ENCODE data around the gene TBC1D8.
"Not testable (repeated sequence)": the region's sequence is repeated elsewhere in the genome, so short reads cannot be mapped to it uniquely, and the experiment has no call there.

TBC1D8 gene

GRCh38 chr2:101151146-101151858, at the start of gene TBC1D8:
TBC1D8 (minus strand) TSS chr2:101151382; CDS start chr2:101151253, 129 bp downstream.
- DNase-seq: peak; percentile 59

GRCh38 chr2:101200676-101201075, 49.5 kb upstream of the TBC1D8 start:
- no peak for DNase-seq

DNA sequence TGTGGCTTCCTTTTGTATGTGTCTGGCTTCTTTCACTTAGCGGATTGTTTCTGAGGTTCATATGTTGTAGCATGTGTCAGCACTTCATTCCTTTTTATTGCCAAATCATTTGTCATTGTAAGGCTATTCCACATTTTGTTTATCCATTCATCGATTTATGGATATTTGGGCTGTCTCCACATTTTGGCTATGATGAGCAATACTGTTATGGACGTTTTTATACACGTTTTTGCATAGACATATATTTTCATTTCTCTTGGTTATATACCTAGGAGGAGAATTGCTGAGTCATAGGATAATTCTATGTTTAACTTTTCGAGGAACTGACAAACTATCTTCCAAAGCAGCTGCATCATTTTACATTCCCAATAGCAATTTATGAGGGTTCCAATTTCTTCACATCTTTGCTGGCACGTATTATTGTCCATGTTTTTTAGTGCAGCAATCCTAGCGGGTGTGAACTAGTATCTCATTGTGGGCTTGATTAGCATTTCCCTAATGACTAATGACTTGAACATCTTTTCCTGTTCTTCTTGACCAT, 48.1 kb upstream of the TBC1D8 start:
- peak; percentile 22 for DNase-seq

DNA sequence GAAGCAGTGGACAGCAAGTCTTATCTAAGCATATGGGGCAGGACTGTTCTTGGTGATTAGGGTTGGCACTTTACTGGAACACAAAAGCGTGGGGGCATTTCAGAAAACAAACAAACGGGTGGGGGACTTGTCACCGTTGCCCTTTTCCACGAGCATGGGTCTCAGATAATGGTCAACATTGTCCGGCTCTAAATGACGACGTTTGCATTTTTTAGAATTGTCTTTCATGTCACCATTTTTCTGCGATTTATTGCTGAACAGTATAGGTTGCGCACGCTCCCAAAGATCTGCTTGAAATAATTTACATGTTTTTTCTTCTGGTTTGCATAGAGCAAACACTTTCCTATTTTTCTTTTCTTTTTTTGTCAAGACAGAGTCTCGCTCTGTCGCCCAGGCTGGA, 46.6 kb upstream of the TBC1D8 start:
- no peak for DNase-seq

DNA sequence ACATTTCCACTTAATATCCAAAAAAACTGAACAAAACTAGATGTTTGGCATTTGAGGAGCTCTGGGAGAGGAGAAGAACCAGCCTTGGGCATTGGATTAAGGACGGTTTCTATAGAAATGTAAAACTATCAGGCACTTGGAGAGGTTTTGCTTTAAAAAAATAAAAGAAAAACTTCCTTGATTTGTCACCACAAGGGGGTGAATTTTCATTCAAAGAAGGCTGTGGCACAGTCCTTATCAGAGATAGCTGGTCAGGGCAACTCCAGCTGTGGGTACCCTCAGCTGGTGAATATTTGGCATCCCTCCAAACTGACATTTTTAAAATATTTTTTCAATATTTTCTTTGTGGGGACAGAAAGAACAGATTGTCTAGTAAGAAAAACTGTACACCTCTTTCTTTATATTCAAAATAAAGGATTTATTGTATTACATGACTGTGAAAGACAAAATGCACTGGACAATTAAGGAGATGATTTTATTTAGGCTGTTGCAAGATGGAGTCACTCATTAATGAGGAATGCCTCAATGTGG, 46.1 kb upstream of the TBC1D8 start:
- DNase-seq: peak; percentile 52

DNA sequence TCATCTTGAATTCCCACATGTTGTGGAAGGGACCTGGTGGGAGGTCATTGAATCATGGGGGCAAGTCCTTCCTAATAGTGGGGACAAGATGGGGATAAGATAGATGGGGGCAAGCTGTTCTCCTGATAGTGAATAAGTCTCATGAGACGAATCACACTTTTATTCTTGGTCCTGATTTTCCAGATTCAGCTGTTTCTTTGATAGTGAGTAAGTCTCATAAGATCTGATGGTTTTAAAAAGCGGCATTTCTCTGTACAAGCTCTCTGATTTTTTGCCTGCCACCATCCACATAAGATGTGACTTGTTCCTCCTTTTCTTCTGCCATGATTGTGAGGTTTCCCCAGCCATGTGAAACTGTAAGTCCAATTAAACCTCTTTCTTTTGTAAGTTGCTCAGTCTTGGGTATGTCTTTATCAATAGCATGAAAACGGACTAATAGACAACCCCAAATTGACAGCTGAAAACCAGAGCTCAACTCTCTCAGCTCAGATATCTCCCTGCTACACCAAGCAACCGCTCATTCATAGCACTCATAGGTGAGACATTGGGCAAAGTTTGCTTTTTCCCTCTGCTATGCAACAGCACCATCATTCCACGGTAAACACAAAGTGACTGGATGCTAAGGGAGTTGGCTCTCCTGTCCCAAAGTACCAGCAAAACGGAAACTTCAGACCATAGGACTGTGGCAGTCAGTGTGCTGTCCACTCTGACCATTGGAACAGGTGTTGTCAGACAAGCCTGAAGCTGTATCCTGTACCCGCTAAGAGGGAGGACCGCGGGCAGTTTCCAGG, 44.9 kb upstream of the TBC1D8 start:
- no peak for DNase-seq

DNA sequence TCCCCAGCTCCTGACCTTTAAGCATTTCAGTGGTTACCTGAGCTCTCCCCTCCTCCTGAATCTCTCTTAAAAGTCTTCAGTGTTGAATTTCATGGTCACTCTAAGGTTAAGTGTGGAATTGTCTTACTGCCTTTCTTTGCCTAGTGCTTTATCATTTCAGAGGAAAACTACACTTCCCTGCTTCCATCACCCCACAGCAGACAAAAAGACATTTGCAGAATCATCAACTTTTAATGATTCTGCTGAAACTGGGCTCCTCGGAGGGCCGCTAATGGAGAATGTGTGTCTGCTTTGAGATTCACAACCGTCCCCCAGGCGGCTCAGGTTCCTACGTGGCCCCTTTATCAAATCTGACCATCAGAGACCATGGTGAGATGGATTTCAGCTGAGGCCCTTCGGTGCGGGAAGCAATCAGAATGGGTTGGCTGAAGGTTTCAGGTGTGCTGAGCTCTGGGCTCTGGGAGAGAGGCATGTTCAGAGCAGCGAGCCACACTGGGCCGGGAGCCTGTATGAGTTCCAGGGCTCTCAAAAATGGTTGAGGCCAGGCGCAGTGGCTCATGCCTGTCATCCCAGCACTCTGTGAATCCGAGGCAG, 41.9 kb upstream of the TBC1D8 start:
- DNase-seq: no peak

GRCh38 chr2:101190747-101191516, 39.8 kb upstream of the TBC1D8 start:
- no peak for DNase-seq

DNA sequence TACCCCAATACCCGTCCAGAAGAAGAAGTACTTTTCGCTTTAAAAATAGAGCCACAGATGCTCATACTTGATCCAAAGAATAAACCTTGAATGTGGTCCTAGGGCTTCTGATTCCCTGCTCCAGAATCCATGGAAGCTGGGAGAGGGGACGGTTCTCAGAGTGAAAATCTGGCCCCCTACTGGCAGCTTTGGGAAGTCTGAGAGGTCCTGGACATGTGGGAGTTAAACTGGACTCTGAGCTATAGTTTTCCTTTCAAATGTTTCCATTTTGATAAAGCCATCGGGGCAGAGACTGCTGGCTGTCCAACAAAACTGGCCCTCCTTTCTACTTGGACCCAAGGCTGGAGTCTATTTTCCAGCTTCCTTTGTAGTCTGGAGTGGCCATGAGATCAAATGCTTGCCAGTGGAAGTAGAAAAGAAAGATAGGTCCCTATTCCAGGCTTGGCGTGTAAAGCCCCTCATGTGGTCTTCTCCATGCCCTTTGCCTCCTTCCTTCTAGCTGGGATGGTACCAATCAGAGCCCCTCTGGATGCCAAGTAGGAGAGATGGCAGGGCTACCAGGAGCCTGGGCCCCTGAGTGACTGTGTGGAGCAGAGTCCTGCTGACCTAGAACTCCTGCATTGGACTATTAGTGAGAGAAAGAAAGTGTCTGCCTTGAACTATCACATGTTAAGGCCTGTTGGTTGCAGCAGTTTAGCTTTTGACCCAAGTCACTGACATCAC, 37.7 kb upstream of the TBC1D8 start:
- DNase-seq: no peak

GRCh38 chr2:101187131-101187530, 35.9 kb upstream of the TBC1D8 start:
- no peak for DNase-seq

GRCh38 chr2:101185656-101186055, 34.5 kb upstream of the TBC1D8 start:
- no peak for DNase-seq

GRCh38 chr2:101185085-101185484, 33.9 kb upstream of the TBC1D8 start:
- no peak for DNase-seq

GRCh38 chr2:101179982-101180381, 28.8 kb upstream of the TBC1D8 start:
- no peak for DNase-seq

- no peak for DNase-seq
Measured at GRCh38 chr2:101176803-101177202, 25.6 kb upstream of the TBC1D8 start.

GRCh38 chr2:101175991-101176390, 24.8 kb upstream of the TBC1D8 start:
- no peak for DNase-seq

DNA sequence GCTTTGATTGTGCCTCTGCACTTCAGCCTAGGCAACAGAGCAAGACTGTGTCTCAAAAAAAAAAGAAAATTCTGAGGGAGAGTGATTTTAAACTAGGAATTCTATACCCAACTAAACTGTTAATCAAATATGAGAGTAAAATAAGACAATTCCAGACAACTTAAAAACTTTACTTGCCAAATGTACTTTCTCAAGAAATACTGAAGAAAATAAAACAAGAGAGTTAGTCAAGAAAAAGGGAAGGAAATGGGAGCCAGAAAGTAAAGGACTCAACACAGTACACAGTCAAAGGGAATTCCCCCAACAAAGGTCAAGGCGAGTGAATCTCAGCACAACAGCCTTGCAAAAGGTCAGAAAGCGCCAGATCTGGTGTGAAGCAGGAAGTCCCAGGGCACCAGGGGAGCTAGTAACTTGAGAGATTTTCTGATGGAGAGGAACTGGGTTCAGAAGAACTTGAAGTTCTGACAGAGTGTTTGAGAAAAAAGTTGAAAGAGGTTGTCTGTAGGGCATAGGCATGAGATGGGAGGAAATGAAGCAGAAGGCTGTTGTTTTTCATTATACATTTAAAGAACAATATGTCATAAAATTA, 22.6 kb upstream of the TBC1D8 start:
- DNase-seq: no peak

DNA sequence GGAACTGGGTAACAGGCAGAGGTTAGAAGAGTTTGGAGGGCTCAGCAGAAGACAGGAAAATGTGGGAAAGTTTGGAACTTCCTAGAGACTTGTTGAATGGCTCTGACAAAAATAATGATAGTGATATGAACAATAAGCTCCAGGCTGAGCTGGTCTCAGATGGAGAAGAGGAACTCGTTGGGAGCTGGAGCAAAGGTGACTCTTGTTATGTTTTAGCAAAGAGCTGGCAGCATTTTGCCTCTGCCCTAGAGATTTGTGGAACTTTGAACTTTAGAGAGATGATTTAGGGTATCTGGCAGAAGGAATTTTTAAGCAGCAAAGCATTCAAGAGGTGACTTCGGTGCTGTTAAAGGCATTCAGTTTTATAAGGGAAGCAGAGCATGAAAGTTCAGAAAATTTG, 18.6 kb upstream of the TBC1D8 start:
- DNase-seq: not testable (repeated sequence)

DNA sequence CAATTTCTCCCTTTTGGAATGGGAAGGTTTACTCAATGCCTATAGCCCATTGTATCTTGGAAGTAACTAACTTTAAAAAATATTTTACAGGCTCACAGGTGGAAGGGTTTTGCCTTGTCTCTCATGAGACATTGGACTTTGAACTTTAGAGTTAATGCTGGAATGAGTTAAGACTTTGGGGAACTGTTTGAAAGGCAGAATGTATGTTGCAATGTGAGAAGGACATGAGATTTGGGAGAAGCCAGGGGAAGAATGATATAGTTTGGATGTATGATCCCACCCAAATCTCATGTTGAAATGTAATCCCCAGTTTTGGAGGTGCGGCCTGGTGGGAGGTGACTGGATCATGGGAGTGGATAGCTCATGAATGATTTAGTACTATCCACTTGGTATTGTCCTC, 17.5 kb upstream of the TBC1D8 start:
- DNase-seq: no peak

DNA sequence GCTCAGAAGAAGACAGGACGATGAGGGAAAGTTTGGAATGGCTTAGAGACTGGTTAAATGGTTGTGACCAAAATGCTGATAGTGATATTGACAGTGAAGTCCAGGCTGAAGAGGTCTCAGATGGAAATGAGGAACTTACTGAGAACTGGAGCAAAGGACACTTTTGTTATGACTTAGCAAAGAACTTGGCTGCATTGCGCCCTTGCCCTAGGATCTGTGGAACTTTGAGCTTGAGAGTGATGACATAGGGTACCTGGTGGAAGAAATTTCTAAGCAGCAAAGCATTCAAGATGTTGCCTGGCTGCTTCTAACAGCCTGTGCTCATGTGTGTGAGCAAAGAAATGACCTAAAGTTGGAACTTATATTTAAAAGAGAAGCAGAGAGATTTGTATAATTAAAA, 16.4 kb upstream of the TBC1D8 start:
- DNase-seq: peak; percentile 66

GRCh38 chr2:101164021-101164420, 12.8 kb upstream of the TBC1D8 start:
- no peak for DNase-seq

DNA sequence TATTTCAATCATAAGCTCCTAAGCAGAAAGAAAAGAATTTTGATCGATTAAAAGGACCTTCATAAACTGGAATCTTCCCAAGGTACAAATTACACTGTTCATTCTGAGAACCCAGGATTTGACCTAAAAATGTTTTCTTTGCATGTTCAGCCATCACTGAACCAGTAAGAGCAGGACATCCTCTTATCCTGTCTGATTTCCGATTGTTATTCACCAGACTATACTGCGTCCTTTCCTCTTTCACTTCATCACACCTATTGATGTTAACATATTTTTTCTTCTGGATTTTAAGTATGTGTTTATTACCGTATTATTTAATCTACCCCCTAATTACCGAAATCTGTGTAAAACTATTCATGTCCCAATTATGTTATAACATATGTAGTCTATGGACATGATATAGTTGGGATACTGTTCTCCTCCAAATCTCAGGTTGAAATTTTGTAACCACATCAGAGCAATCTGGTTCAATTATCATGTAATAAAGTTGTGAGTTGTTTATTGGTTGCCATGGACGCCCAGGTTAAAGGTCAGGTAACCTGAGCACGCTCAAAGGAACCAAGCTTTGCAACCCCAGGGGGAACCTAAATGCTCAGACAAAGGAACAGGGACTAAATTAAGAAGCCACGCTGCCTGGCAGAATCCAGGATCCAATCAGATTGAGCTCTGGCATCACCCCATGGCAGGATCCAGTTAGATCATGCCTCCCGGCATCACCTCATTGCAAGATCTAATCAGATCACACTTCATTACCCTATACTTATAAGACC, 11.6 kb upstream of the TBC1D8 start:
- DNase-seq: no peak

All from OCI-M1 (cell line).